AG09309 (cell line): Measurements from ENCODE around the gene GLT6D1.
"Not testable (repeated sequence)": the region's sequence is repeated elsewhere in the genome, so short reads cannot be mapped to it uniquely, and the experiment has no call there.

Source experiments
- DNase-seq: peaks from one replicate; pipeline ENCODE4 v3.0.0-alpha.2; 2010; ENCODE audit warnings: low read depth
- H3K4me3 ChIP-seq: 2 replicates; pipeline ENCODE4 v1.5.1; 2011; ENCODE audit warnings: mild to moderate bottlenecking, low read depth, low read length, moderate library complexity; ENCODE audit not compliant: control insufficient read depth
- CTCF ChIP-seq: IDR thresholded peaks from 2 replicates; pipeline ENCODE4 v1.5.1; 2011; ENCODE audit warnings: mild to moderate bottlenecking, low read depth, low read length, inconsistent platforms; ENCODE audit not compliant: insufficient read depth, control insufficient read depth; ENCODE audit errors: missing control alignments

GLT6D1 gene

GRCh38 chr9:135648494-135649410 is 9.4 kb upstream of the GLT6D1 start:
- no peak overlapping the region for H3K4me3 ChIP-seq
- no peak for DNase-seq
- TF ChIP-seq CTCF: no peak

GRCh38 chr9:135647884-135648283 is 8.5 kb upstream of the GLT6D1 start:
- TF ChIP-seq CTCF: no peak
- no peak overlapping the region for H3K4me3 ChIP-seq
- no peak for DNase-seq

DNA sequence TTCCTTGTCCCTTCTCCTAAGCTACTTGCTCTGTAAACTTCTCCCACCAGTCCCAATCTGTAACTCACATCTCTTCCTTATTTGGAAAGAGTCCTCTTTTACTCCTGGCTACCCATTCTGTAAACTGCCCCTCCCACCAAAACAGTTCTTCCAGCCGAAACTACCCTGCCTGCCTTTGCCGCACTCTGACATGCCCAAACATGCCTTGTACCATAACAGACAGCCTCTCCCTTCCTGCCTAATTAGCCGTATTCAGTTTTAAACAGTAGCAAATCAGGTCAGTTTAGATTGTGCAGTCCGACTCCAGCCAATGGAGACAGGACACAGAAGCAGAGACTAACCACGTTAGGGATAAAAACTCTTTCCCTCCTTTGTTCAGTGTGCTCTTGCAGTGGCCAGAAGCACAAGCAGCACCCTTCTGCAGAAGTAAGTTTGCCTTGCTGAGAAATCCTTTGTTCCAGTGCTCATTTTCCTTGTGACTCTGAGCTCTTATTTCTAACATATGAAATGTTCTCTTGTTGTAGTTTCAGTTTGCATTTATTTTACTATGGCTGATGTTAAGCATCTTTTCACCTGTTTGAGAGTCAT is 5.4 kb upstream of the GLT6D1 start:
- DNase-seq: no peak
- TF ChIP-seq CTCF: no peak

DNA sequence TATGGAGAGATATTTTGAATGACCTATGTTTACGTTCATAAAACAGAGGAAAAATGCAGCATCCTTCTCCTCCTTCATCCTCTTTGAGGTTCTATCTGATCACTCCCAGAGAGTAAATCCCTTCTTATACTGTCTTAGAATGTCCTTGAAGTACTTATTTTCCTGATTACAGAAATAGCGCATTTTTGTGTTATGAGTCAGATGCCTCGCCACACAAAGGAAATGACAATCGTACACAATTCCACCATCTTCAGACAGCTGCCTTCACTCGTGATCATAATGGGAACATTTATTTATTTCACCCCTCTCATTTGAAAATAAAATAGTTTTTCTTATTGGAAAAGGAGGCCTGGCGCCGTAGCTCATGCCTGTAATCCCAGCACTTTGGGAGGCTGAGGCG is 2.4 kb upstream of the GLT6D1 start:
- H3K4me3 ChIP-seq: no peak overlapping the region
- no peak for TF ChIP-seq CTCF
- no peak for DNase-seq

More for the DNA sequence above, 5.4 kb upstream of the GLT6D1 start:
- no peak overlapping the region for H3K4me3 ChIP-seq

- DNase-seq: no peak
- TF ChIP-seq CTCF: no peak
- H3K4me3 ChIP-seq: no peak overlapping the region
These were observed 1.7 kb upstream of the GLT6D1 start for GRCh38 chr9:135641047-135641446.

DNA sequence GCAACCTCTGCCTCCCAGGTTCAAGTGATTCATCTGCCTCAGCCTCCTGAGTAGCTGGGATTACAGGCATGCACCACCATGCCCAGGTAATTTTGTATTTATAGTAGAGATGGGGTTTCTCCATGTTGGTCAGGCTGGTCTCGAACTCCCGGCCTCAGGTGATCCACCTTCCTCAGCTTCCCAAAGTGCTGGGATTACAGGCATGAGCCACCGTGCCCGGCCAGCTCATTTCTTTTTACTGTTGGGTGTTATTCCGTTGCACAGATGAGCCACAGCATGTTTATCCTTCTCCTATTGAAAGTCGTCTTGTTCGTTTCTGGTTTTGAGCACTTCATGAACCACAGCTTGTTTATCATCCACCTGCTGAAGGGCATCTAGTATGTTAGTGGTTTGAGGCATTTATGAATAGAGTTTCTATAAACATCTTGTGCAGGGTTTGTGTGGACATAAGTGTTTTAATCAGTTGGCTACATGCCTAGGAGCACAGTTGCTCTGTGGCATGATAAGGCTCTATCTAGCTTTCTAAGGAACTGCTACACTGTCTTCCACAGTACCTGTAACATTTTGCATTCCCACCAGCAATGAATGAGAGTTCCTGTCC is 2.3 kb downstream of the GLT6D1 start:
- not testable (repeated sequence) for DNase-seq, H3K4me3 ChIP-seq

DNA sequence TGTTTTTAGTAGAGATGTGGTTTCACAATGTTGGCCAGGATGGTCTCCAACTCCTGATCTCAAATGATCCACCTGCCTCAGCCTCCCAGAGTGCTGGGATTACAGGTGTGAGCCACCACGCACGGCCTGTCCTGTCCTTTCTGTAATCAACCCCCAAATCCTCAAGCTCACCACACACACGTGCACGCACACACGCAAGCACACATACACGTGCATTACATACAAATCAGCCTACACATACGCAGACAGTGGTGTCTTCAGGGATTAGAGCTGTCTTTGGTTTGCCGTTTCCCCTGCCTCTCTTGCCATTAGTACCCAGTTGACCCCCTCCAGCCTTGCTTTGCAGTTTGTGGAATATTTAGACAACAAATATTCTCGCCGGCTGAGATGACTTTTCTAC is 6.5 kb downstream of the GLT6D1 start:
- no peak for DNase-seq
- no peak for TF ChIP-seq CTCF

More for the DNA sequence above, 6.5 kb downstream of the GLT6D1 start:
- no peak overlapping the region for H3K4me3 ChIP-seq
